Subcutaneous adipose tissue (tissue), 4 donors: ENCODE results near the gene PARD6A. TPM values are rescaled to one million over a fixed set of nuclear protein-coding genes. Genes with fewer than 3 reads are reported as not detected.

Experiments used
- total RNA-seq, 4 donors: library from RNA; depleted of rRNA; stranded (reverse); fragments of >200 nt; gene quantifications; one replicate each; pipeline ENCODE4 v1.1.0, GENCODE V29; 2016
- TF ChIP-seq, protein P1 (sequence below): fragments of 450-650 bp; IDR thresholded peaks from one replicate; pipeline ENCODE4 v1.5.1; 2016; ENCODE audit warnings: low read depth, mild to moderate bottlenecking, control low read depth, antibody characterized with exemption, moderate library complexity

PARD6A gene
- total RNA-seq, 4 donors from 2014 or later: 2.8 to 5.4 (median 4.8) TPM

- TF ChIP-seq, protein P1, sequence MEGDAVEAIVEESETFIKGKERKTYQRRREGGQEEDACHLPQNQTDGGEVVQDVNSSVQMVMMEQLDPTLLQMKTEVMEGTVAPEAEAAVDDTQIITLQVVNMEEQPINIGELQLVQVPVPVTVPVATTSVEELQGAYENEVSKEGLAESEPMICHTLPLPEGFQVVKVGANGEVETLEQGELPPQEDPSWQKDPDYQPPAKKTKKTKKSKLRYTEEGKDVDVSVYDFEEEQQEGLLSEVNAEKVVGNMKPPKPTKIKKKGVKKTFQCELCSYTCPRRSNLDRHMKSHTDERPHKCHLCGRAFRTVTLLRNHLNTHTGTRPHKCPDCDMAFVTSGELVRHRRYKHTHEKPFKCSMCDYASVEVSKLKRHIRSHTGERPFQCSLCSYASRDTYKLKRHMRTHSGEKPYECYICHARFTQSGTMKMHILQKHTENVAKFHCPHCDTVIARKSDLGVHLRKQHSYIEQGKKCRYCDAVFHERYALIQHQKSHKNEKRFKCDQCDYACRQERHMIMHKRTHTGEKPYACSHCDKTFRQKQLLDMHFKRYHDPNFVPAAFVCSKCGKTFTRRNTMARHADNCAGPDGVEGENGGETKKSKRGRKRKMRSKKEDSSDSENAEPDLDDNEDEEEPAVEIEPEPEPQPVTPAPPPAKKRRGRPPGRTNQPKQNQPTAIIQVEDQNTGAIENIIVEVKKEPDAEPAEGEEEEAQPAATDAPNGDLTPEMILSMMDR: no peak
These were observed 11.9 kb upstream of the PARD6A start for GRCh38 chr16:67648764-67649407.

DNA sequence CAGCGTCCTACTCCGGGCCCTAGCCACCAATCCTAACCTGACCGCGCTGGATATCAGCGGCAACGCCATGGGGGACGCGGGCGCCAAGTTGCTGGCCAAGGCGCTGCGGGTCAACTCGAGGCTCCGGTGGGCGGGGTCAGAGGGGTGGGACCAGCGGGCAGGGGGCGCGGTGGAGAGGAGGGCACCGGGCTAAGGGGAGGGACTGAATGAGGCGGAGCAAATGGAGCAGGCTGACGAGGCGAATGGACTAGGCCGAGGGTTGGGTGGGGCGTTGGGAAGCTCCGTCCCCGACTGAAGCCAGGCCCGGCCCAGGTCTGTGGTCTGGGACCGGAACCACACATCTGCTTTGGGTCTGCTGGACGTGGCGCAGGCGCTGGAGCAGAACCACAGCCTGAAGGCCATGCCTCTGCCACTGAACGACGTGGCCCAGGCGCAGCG, 11.2 kb upstream of the PARD6A start:
- TF ChIP-seq, protein P1: no peak

- TF ChIP-seq, protein P1: no peak
These were observed 10.7 kb upstream of the PARD6A start for GRCh38 chr16:67650023-67650422.

DNA sequence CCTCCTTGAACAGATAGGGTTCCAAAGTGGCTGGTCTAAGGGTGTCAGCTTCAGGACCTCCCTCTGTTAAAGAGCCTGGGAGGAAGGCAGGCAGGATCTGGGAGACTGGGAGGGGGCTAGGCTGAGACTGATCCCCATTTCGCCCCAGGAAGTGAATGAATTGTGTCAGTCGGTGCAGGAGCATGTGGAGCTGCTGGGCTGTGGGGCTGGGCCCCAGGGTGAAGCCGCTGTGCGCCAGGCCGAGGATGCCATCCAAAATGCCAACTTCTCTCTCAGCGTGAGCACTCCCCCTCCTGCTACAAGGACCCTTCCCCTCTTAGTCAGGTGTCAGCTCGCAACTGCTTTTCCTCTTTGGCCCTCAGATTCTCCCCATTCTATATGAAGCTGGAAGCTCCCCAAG, 9.7 kb upstream of the PARD6A start:
- TF ChIP-seq, protein P1: no peak

DNA sequence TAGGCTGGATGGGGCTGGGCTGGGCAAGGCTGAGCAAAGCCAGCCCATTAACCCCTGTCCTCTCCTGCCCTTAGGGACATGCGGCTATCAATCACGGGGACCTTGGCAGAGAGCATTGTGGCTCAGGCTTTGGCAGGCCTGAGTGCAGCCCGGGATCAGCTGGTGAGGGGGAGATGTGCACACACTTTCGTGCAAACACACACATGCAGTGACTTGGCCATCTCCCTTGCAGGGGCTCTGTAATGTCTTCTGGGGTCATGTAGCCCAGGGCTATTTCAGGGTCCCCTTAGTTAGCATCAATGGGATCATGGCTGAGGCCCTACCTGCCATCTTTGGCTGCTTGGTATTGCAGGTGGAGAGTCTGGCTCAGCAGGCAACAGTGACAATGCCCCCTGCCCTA, 8.9 kb upstream of the PARD6A start:
- TF ChIP-seq, protein P1: no peak

GRCh38 chr16:67652578-67653127, 8.1 kb upstream of the PARD6A start:
- TF ChIP-seq, protein P1: no peak

- TF ChIP-seq, protein P1: no peak
These were observed 7.5 kb upstream of the PARD6A start for GRCh38 chr16:67653128-67653788.
